Dermis blood vessel endothelial cell (primary cell): Measurements from ENCODE around the gene ERBB3. TPM values are rescaled to one million over a fixed set of nuclear protein-coding genes. Genes with fewer than 3 reads are reported as not detected.

Experiments
- DNase-seq: peaks from one replicate; pipeline ENCODE4 v3.0.0; 2010
- total RNA-seq: library from RNA; depleted of rRNA; stranded (reverse); fragments of >200 nt; gene quantifications from 2 replicates; pipeline ENCODE4 v1.2.3, GENCODE V29; 2014

Gene ERBB3
- total RNA-seq, 1 donor from 2014 or later: 0.34 TPM

GRCh38 chr12:56116267-56117081 lies 36.5 kb downstream of the ERBB3 start, which contains the start of gene RPL41:
TSS of gene RPL41 (plus strand) at chr12:56116633.
- peak; percentile 96 for DNase-seq

DNA sequence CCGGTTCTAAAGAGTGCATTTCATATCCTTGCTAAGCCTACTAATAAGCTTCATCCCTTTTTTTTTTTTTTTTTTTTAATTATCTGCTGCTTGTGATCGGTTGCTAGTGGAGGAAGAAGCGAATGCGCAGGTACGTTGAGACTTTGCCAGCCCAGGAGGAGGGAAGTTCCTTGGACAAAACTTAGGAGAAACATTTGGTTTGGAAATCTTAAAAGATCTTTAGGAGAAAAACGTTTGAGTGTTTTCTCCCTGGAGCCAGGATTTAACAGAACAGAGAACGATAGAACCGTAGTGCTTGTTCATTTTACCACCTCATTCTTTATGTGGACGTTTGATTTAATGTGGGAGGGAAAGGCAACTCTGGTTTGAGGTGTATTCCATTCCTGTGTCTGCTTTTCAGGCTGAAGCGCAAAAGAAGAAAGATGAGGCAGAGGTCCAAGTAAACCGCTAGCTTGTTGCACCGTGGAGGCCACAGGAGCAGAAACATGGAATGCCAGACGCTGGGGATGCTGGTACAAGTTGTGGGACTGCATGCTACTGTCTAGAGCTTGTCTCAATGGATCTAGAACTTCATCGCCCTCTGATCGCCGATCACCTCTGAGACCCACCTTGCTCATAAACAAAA lies 37.2 kb downstream of the ERBB3 start:
- peak; percentile 34 for DNase-seq

DNA sequence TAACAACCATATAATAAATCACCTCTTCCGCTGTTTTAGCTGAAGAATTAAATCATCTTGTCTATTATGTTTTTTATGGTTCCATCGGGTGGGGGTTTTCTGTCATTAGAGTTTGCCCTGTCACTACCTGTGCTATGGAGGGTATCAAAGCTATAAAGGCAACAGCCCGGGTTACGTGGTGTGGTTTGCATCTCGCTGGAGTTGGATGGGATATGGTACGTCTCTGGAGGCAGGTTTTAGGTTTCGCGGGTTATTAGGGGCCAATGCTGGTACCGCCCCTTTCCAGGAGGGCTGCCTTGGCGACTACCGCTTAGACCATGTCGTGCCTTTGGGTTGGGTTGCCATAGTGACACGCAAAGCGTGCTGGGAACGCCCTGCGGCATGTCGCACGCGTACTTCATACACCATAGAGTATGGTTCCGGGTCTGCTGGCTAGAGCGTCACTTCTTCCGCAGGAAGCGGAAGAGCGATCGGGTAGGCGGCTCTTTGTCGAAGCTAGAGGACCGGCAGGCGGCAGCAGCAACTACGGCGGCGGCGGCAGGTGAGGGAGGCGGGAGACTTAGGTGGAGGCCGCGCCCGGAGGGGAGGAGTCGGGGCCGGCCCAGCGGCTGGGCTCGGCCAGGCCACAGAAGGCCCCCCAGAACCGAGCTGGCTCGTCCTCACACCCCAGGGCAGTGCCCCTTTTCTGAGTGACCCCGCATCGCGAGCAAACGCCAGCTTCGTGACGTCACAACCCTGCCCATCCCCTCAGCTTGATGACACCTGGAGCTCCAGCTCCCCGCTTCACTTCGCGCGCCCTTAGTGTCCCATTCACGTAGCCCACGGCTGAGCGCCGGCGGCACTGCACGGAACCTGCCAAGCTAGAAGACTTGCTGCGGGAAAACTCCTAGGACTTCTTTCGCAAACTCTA lies 38.1 kb downstream of the ERBB3 start, which contains the start of gene ZC3H10:
ZC3H10 (plus strand) TSS at position 489 of the 910 bp plus-strand sequence. CDS start 2,297 bp downstream, outside the sequence.
- DNase-seq: peak; percentile 100

GRCh38 chr12:56118688-56119357 lies 38.9 kb downstream of the ERBB3 start:
- no peak for DNase-seq

- DNase-seq: peak; percentile 95
Observed at GRCh38 chr12:56119361-56119796, 39.4 kb downstream of the ERBB3 start.

DNA sequence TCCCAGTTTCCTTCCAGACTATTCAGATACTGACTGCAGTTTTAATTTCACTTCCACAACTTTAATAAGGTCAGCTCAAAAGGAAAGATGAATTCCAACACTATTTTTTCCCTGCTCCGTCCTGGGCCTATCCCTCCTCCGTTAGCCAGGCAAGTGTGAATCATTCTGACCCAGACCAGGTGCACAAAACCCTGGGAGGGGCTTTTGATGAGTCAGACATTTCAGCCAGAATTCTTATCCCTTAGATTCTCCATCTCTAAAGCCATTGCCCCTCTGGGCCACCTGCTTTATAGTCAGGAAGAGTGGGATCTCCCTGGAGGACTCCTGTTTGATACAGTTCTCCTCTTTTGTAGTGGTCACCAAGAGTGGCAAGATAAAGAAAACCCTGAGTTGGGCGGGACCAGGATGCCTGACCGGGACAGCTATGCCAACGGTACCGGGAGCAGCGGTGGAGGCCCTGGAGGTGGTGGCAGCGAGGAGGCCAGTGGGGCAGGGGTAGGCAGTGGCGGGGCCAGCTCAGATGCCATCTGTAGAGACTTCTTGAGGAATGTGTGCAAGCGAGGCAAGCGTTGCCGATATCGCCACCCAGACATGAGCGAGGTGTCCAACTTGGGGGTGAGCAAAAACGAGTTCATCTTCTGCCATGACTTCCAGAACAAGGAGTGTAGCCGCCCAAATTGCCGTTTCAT lies 40.3 kb downstream of the ERBB3 start:
- peak; percentile 23 for DNase-seq

GRCh38 chr12:56121204-56121870 lies 41.4 kb downstream of the ERBB3 start:
- no peak for DNase-seq

DNA sequence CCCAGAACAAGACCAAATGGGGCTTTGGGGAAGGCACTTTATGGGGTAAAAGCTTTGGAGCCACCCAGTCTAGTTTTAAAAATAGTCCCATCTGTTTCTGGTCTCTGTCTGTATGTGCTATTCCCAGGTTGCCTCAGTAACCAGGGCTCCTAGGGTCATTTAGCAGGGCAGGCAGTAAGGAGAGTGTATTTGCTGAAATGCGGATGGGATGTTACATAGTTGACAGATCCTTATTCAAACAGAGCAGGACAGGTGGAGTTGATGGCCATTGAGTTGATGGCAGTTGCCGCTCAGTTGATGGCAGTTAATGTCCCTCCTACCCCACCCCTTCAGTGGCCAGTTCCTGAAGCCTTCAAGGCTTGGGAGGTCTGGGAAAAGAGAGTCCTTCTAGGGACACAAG lies 42.7 kb downstream of the ERBB3 start:
- no peak for DNase-seq

DNA sequence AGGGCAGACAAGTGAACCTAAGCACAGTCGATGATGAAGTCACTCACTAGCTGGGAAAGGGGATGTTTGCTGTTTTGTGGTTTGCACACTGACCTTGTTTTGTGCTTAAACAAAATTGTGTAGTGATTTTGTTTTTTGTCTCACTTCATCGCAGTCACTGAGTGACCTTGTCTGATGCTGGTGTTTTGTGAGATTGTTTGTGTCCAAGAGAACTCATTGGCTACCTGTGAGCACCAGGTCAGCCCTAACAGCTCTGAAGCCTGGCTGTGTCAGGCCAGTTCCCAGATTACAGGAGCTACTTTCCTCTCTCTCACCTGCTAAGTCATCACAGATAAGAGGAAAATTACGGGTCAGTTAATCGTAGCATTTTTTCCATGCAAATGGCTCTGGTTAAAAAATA lies 44.2 kb downstream of the ERBB3 start:
- DNase-seq: no peak

DNA sequence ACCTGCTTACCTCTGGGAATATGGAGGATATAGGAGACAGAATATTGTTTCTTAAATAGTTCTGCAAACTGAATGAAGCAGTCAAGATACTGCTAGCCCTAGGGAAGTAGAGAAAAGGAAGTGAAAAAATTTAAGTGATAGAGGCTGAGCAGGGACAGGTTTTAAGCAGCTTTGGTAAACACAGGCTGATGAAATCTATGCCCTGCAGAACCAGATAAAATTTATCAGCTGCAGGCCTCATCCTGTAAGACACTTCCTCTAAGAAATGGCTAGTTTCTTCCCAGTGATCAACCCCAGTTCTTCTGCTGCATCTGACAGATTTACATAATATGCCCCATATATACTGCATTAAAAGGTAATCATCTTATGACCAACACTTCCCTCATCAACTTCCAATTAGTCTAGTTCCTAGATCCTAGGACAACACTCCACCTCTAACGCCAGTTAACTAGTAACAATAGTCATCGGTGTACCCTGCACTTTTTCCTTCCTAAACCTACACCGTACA lies 46.8 kb downstream of the ERBB3 start:
- peak; percentile 10 for DNase-seq

GRCh38 chr12:56127485-56127887 lies 47.5 kb downstream of the ERBB3 start:
- no peak for DNase-seq

GRCh38 chr12:56127888-56128669 lies 48.1 kb downstream of the ERBB3 start, which contains the start of gene ESYT1:
TSS of gene ESYT1 (plus strand) at chr12:56128267. CDS start at chr12:56128320, 53 bp downstream.
- DNase-seq: peak; percentile 100

GRCh38 chr12:56128670-56129205 lies 48.8 kb downstream of the ERBB3 start:
- peak; percentile 41 for DNase-seq

DNA sequence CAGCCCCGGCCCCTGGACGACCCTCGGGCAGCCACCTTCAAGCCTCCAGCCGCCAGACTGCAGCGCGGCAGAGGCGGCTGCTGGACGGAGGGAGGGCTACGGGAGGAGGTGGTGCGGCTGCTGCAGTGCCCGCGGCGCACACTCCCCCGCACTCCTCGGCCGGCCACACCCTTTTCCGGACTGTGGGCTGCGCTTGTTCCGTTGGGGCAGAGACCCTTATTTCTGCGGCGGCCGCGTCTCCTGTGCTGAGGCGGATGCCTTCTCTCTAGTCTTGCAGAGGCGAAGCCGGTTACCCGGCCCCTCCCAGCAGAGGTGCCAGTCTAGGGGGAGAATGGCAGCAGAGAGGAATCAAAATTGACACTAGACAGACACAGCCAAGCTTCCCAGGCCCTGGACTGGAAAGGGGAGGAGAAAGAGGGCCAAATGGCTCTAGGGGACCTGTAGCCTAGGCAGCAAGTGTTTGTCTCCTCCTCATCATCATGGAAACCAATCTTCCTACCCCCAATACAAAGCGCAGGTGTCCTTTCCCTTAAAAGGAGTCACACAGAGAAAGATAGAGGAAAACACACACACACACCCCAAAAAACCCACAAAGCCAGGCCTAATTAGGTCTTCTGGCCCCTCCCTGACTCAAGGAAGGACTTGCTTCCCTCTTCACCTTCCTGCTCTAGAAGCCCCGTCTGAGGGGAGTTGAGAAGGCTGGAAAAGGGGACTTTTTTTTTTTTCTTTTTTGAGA lies 49.4 kb downstream of the ERBB3 start:
- peak; percentile 55 for DNase-seq

DNA sequence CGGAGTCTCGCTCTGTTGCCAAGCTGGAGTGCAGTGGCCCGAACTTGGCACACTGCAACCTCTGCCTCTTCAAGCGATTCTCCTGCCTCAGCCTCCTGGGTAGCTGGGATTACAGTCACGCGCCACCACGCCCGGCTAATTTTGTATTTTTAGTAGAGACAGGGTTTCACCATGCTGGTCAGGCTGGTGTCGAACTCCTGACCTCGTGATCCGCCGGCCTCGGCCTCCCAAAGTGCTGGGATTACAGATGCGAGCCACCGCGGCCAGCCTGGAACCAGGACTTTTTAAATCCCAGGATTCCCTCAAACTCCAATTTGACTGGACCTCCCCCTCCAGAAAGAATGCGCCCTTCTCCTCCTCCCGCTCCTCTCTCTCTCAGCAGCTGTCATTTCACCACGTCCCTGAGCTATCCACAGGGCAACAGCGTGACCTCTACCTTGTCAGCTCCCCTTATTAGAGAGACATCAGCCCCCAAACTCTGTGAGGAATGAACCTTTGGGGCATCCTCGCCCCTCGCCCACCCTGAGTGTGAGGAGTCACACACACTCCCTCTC lies 50.1 kb downstream of the ERBB3 start:
- DNase-seq: no peak

DNA sequence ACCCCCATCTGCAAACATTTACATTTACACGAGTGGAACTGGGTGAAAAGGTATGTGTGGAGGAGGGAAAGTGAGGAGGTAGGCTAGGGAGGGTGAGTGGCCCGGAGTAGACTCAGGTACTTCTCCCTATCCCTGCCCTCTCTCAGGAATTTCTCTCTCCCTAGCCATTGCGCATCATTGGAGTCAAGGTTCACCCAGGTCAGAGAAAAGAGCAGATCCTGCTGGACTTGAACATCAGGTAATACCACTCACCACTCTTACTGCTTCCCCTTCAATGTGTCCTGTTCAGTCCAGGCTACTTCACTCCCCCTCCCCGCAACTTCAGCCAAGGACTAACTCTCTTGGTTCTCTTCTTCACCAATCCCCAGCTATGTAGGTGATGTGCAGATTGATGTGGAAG lies 50.9 kb downstream of the ERBB3 start:
- DNase-seq: no peak

DNA sequence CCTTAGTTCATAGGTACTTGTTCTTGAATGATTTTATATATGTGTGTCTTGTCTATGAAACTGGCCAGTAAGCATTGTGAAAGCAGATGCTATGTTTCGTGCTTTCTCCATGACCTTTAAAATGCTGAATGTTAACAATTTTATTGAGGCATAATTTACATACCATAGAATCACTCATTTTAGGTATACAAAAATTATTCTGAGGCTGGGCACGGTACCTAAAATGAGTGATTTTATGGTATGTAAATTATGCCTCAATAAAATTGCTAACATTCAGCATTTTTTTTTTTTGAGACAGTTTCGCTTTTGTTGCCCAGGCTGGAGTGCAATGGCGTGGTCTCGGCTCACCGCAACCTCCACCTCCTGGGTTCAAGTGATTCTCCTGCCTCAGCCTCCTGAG lies 54.9 kb downstream of the ERBB3 start:
- DNase-seq: no peak

GRCh38 chr12:56137853-56138571 lies 58.0 kb downstream of the ERBB3 start:
- no peak for DNase-seq
